Measurements from ENCODE around the gene LGR4.

DNA sequence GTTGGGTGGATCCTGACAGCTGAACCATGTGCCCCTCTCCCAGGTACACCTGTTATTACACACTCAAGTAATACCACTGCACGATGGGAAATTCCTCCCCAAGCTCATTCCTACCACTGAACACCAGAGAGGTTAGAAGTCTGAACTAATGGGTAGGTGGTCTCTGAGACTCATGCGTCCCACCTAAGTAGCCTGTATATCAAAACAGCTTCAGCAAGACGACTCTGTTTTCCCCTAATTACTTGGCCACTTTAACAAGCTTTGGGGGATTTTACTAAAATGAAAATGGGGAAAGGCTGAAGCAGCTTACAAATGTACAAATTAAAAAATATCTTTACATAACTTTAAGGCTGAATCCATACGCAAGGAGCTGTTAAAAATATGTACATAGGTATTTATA is 29.4 kb downstream of the LGR4 start:
- TF ChIP-seq CTCF (conservative IDR thresholded peaks at IDR 0.05) (no peak), EZH2 (IDR thresholded peaks at IDR 0.05; ENCODE audit: low read depth) (no peak)

Data from PC-9 (cell line).